HepG2 (cell line): ENCODE results near the gene ATF3. TPM values are rescaled to one million over a fixed set of nuclear protein-coding genes. Genes with fewer than 3 reads are reported as not detected.

Experiments used
- ATAC-seq: fragments of 200-7000 bp; cut with Tn5 transposase; 3 replicates; pipeline ENCODE4 v1.9.1; 2020; ENCODE audit warnings: mild to moderate bottlenecking, moderate library complexity
- BruUV-seq: library from RNA; stranded (reverse); fragments of 400-500 nt; replicated peaks from 2 replicates; lab custom pipeline; 2021; lab: Mats Ljungman, UMichigan
- CTCF ChIA-PET: fragments of 300-600 bp; formaldehyde crosslinking; extraction: SDS; loops from one replicate; lab custom pipeline; 2021; ENCODE audit warnings: low total read pairs, inconsistent platforms, low intra/inter-chr PET ratio; lab: Yijun Ruan, JAX
- POLR2A ChIA-PET: fragments of 350-600 bp; sonication (Branson Sonifier 250); formaldehyde crosslinking; loops from one replicate; lab custom pipeline; 2020; ENCODE audit warnings: antibody characterized with exemption, inconsistent platforms; lab: Yijun Ruan, JAX
- DNase-seq: peaks from one replicate; pipeline ENCODE4 v3.0.0-alpha.2; 2015; ENCODE audit warnings: low spot score
- FAIRE-seq: peaks from 3 replicates; lab custom pipeline; 2011; peaks lifted over from hg19 to GRCh38; lab: Jason Lieb, UNC
- H2AFZ ChIP-seq: one replicate; pipeline ENCODE4 v1.6.1; 2011; ENCODE audit warnings: low read length, inconsistent platforms
- H3K27ac ChIP-seq: fragments of 300-600 bp; 3 replicates; pipeline ENCODE4 v1.8.0; 2011; ENCODE audit warnings: mixed run types, mild to moderate bottlenecking, mixed read lengths, low read length, inconsistent platforms; ENCODE audit not compliant: insufficient read depth; ENCODE audit errors: extremely low read length
- H3K27me3 ChIP-seq, 2 experiments: fragments of 200-600 bp in 1 of 2; 2 replicates in 1 of 2; 3 replicates in 1 of 2; pipeline versions ENCODE4 v1.6.0 to v1.8.0; 2011; ENCODE audit warnings: low read length in 2 of 2, mild to moderate bottlenecking in 2 of 2, moderate library complexity in 2 of 2, inconsistent platforms in 1 of 2; ENCODE audit not compliant: insufficient read depth in 2 of 2, control insufficient read depth in 1 of 2
- H3K36me3 ChIP-seq, 2 experiments: fragments of 200-600 bp in 1 of 2; replicated peaks in 1 of 2; 2 replicates in 1 of 2; 3 replicates in 1 of 2; pipeline versions ENCODE4 v1.5.1 to v1.8.0; 2011; ENCODE audit warnings: low read length in 2 of 2, inconsistent platforms in 1 of 2; ENCODE audit not compliant: insufficient read depth in 2 of 2, control insufficient read depth in 1 of 2
- H3K4me1 ChIP-seq: 2 replicates; pipeline ENCODE4 v1.5.1; 2012; ENCODE audit warnings: low read length, inconsistent platforms; ENCODE audit not compliant: insufficient read depth
- H3K4me2 ChIP-seq: 2 replicates; pipeline ENCODE4 v1.6.0; 2011; ENCODE audit warnings: low read depth, low read length, inconsistent platforms
- H3K4me3 ChIP-seq, 3 experiments: fragments of 200-600 bp in 1 of 3; sonication (generic), shearing (Covaris generic) in 1 of 3; replicated peaks in 1 of 3; 2 replicates each; pipeline ENCODE4 v1.5.1; 2011 to 2016; ENCODE audit warnings: low read length in 3 of 3, inconsistent platforms in 2 of 3, low read depth in 2 of 3, mild to moderate bottlenecking in 2 of 3, control low read depth in 1 of 3, mixed read lengths in 1 of 3; ENCODE audit not compliant: insufficient read depth in 1 of 3
- H3K79me2 ChIP-seq: one replicate; pipeline ENCODE4 v1.6.1; 2011; ENCODE audit warnings: low read length, inconsistent platforms; ENCODE audit not compliant: insufficient read depth
- H3K9ac ChIP-seq: 2 replicates; pipeline ENCODE4 v1.6.0; 2011; ENCODE audit warnings: mild to moderate bottlenecking, low read depth, low read length, inconsistent platforms; ENCODE audit not compliant: insufficient read depth
- H3K9me3 ChIP-seq: 2 replicates; pipeline ENCODE4 v1.5.1; 2012; ENCODE audit warnings: mild to moderate bottlenecking, low read length
- H4K20me1 ChIP-seq: 2 replicates; pipeline ENCODE4 v1.6.0; 2011; ENCODE audit warnings: inconsistent platforms, mild to moderate bottlenecking, low read length, moderate library complexity; ENCODE audit not compliant: insufficient read depth
- FOSL2 ChIP-seq: sonication (generic); formaldehyde crosslinking; IDR thresholded peaks from 2 replicates; pipeline ENCODE4 v1.4.0; 2020; ENCODE audit warnings: missing genetic modification reagents
- HMGXB4 ChIP-seq, 2 experiments: sonication (generic) in 1 of 2; formaldehyde crosslinking in 1 of 2; IDR thresholded peaks; 2 replicates each; pipeline versions ENCODE4 v1.4.0 to v1.6.1; 2018 to 2020; ENCODE audit warnings: missing genetic modification reagents in 2 of 2, borderline replicate concordance in 1 of 2, low read depth in 1 of 2, mild to moderate bottlenecking in 1 of 2, missing biosample characterization in 1 of 2
- KDM2A ChIP-seq: sonication (generic); formaldehyde crosslinking; IDR thresholded peaks from 2 replicates; pipeline ENCODE4 v1.4.0; 2020; ENCODE audit warnings: low read depth, missing genetic modification reagents, borderline replicate concordance
- KLF15 ChIP-seq: sonication (generic); formaldehyde crosslinking; IDR thresholded peaks from 2 replicates; pipeline ENCODE4 v1.8.1; 2023; ENCODE audit warnings: borderline replicate concordance, mild to moderate bottlenecking, inconsistent platforms, missing genetic modification reagents, mixed read lengths
- RNF2 ChIP-seq: fragments of 450-650 bp; conservative IDR thresholded peaks from 2 replicates; pipeline ENCODE4 v1.6.1; 2016; ENCODE audit warnings: low read depth
- SAFB2 ChIP-seq: sonication (generic); formaldehyde crosslinking; IDR thresholded peaks from 2 replicates; pipeline ENCODE4 v1.5.1; 2020; ENCODE audit warnings: missing genetic modification reagents, low read depth, mild to moderate bottlenecking, borderline replicate concordance
- SMC3 ChIP-seq: IDR thresholded peaks from 2 replicates; pipeline ENCODE4 v1.6.1; 2011; ENCODE audit warnings: low read length, improper control_type of control experiment
- STAG1 ChIP-seq: sonication (generic); formaldehyde crosslinking; IDR thresholded peaks from 2 replicates; pipeline ENCODE4 v1.4.0; 2020; ENCODE audit warnings: missing genetic modification reagents
- XRCC5 ChIP-seq: fragments of 200-400 bp; formaldehyde crosslinking; optimal IDR thresholded peaks from 2 replicates; pipeline ENCODE3; 2017; ENCODE audit warnings: mild to moderate bottlenecking, low read length
- ZBED4 ChIP-seq: sonication (generic); formaldehyde crosslinking; IDR thresholded peaks from 2 replicates; pipeline ENCODE4 v1.4.0; 2020; ENCODE audit warnings: missing genetic modification reagents, borderline replicate concordance
- ZBTB8A ChIP-seq: sonication (generic); formaldehyde crosslinking; IDR thresholded peaks from 2 replicates; pipeline ENCODE4 v1.4.0; 2020; ENCODE audit warnings: mild to moderate bottlenecking, low read depth, missing genetic modification reagents, borderline replicate concordance
- ZFX ChIP-seq: sonication (generic); formaldehyde crosslinking; IDR thresholded peaks from 2 replicates; pipeline ENCODE4 v1.4.0; 2020; ENCODE audit warnings: mild to moderate bottlenecking, low read depth, missing genetic modification reagents, moderate library complexity
- ZNF230 ChIP-seq: sonication (generic); formaldehyde crosslinking; IDR thresholded peaks from 2 replicates; pipeline ENCODE4 v1.4.0; 2020; ENCODE audit warnings: mild to moderate bottlenecking, missing genetic modification reagents
- ZSCAN31 ChIP-seq: sonication (generic); formaldehyde crosslinking; IDR thresholded peaks from 2 replicates; pipeline ENCODE4 v1.5.0; 2020; ENCODE audit warnings: low read depth, mild to moderate bottlenecking, missing genetic modification reagents
- WGBS: methylation state at CpG from one replicate; pipeline ENCODE4 v1.1.6; 2017; ENCODE audit warnings: low lambda C conversion rate; 5-methylcytosine and 5-hydroxymethylcytosine counted together
- in situ Hi-C: cut with HindIII; loops from 2 replicates; pipeline ENCODE4 v1.10.0; 2017; ENCODE audit warnings: low pct_unique_long_range_greater_than_20kb; ENCODE audit not compliant: extremely low pct_ligation_motif_present
- intact Hi-C: fragments of 100-400 bp; cut with micrococcal nuclease; formaldehyde crosslinking; loops from one replicate; pipeline ENCODE4 v1.10.0; 2022; ENCODE audit not compliant: unreplicated experiment
- polyA plus RNA-seq, 8 experiments: library from polyadenylated mRNA; depleted of rRNA in 3 of 8; stranded (reverse) in 7 of 8; unstranded in 1 of 8; fragments of >200 nt; fragmentation: Illumina TruSeq in 4 of 8; extraction: Trizol in 4 of 8; gene quantifications; 2 replicates each; pipeline versions ENCODE4 v1.2.1 to v1.2.3, GENCODE V29; 2011 to 2016; ENCODE audit warnings: low read depth in 4 of 8, missing spikeins in 1 of 8, mixed read lengths in 1 of 8; ENCODE audit not compliant: insufficient read depth in 1 of 8
- total RNA-seq, 5 experiments: library from RNA; depleted of rRNA; stranded (reverse); fragments of >200 nt; fragmentation: Illumina TruSeq; extraction: Trizol; gene quantifications; 2 replicates each; pipeline ENCODE4 v1.2.3, GENCODE V29; 2016; ENCODE audit warnings: low read depth in 1 of 5

ATF3 gene
- total and polyA plus RNA-seq, 2 of the 13 experiments (the other 11 are each of a cell fraction or from before 2014, with no cell fraction given) = 5.0 to 13.0 TPM

DNA sequence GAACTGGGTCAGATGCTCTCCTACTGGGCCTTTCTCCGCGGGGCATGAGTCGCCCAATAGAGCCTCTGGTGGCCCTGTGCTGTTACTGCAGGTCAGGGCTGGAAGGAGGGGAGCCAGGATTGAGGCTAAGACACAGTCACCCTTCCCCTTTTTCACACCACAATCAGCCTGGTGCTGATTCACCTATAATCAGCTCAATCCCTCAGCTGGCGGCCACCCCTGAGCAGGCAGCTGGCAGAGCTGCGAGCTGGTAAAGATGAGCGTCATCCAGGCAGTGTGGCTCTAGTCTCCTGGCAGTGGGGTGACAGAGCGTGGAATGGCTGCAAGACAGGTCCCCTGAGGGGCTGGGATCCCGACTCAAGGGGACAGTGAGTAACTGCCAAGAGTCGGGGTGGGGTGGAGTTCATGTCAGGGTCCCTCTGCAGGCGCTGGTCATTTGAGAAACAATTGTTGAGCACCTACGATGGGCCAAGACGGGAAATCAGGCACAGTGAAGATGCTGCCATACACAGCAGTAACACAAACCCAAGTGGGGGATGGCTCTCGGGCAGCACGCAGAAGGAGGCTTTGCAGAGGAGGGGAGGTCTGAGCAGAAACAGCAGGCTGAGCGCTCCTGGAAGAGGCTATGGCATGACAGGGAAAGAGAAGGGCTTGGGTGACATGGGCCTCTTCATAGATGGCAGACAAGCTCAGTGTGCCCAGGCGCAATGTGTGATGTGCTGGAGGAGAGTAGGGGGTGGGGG is 21.8 kb downstream of the ATF3 start:
- in situ Hi-C loops = no loop called here
- DNase-seq = peak; percentile 48
- Histone ChIP-seq H3K4me1 (peaks cover 28% of the 10 kb centered on the region), H3K27me3 (peaks cover under 1 to 27% of the 10 kb centered on the region in 2 experiments; a peak in 3 of 5 replicates), H3K9me3 (peaks cover 7% of the 10 kb centered on the region; the same call in 1 of the 2 replicates), H3K36me3 (no peaks in the 10 kb centered on the region), H4K20me1 (no peaks in the 10 kb centered on the region), H3K4me2 (peak overlapping the region; percentile 53), H3K9ac (no peak overlapping the region), H3K79me2 (no peaks in the 10 kb centered on the region), H3K4me3 (no peak overlapping the region), H3K27ac (no peak overlapping the region), H2AFZ (no peak overlapping the region)
- intact Hi-C loops = loop anchor here (1.0 kb wide), 1 partner anchor 153 kb away; no protein-coding TSS in a partner anchor
- peak; percentile 93 for ATAC-seq
- POLR2A ChIA-PET = interaction anchor here (0.7 kb wide), 1 partner anchor 227 kb away, joined by 3 read pairs; no protein-coding TSS in a partner anchor
- no TSS peak for BruUV-seq
- 24% methylated on average over 11 of the region's 16 CpGs for WGBS
- CTCF ChIA-PET = interaction anchor here (0.6 to 2.0 kb wide), 2 partner anchors 35 to 153 kb away, joined by 3 to 12 read pairs; no protein-coding TSS in a partner anchor
- peak; percentile 82 for FAIRE-seq
- TF ChIP-seq ZNF230 (0 out of 2 replicates have a peak, but pooled peaks have one; percentile 2), ZBTB8A (CRISPR knock-in tag) (no peak), RNF2 (0 out of 2 replicates have a peak, but pooled peaks have one; percentile 39), STAG1 (CRISPR knock-in tag) (peak; percentile 66), ZBED4 (CRISPR knock-in tag) (peak; percentile 91; the same call in 1 of the 2 replicates), KDM2A (CRISPR knock-in tag) (0 out of 2 replicates have a peak, but pooled peaks have one; percentile 43), HMGXB4 (CRISPR knock-in tag; IDR thresholded peaks at IDR 0.05; ENCODE audit: borderline replicate concordance in 1 of 2, low read depth in 1 of 2) (0 out of 4 replicates have a peak, but pooled peaks of 1 of the 2 experiments have one; percentile 32), SMC3 (peak; percentile 41), SAFB2 (CRISPR knock-in tag) (no peak), FOSL2 (0 out of 2 replicates have a peak, but pooled peaks have one; percentile 20), ZSCAN31 (CRISPR knock-in tag) (0 out of 2 replicates have a peak, but pooled peaks have one; percentile 16), ZFX (CRISPR knock-in tag) (peak; percentile 25; the same call in 1 of the 2 replicates), KLF15 (no peak), XRCC5 (peak; percentile 68)
